NCI-H226 (cell line): ENCODE measurements around the gene GCH1.

Source experiments
- DNase-seq: peaks from one replicate; pipeline ENCODE4 v3.0.0-alpha.2; 2015

Gene GCH1

GRCh38 chr14:54857830-54858269 lies 44.8 kb downstream of the GCH1 start:
- DNase-seq: no peak

GRCh38 chr14:54856152-54856551 lies 46.5 kb downstream of the GCH1 start:
- no peak for DNase-seq

GRCh38 chr14:54854181-54854580 lies 48.4 kb downstream of the GCH1 start:
- DNase-seq: peak; percentile 39

GRCh38 chr14:54853339-54853738 lies 49.3 kb downstream of the GCH1 start:
- DNase-seq: no peak

GRCh38 chr14:54852215-54852614 lies 50.4 kb downstream of the GCH1 start:
- no peak for DNase-seq

GRCh38 chr14:54848910-54849309 lies 53.7 kb downstream of the GCH1 start:
- DNase-seq: no peak

- DNase-seq: no peak
Observed at GRCh38 chr14:54845641-54846040, 57.0 kb downstream of the GCH1 start.

GRCh38 chr14:54844479-54844878 lies 58.1 kb downstream of the GCH1 start:
- DNase-seq: no peak

- DNase-seq: no peak
Observed at GRCh38 chr14:54840798-54841197, 61.8 kb downstream of the GCH1 start.

- DNase-seq: no peak
Observed at GRCh38 chr14:54840336-54840735, 62.3 kb downstream of the GCH1 start.

- no peak for DNase-seq
Observed at GRCh38 chr14:54839701-54840119, 62.9 kb downstream of the GCH1 start.

- DNase-seq: no peak
Observed at GRCh38 chr14:54838931-54839512, 63.6 kb downstream of the GCH1 start.

GRCh38 chr14:54837508-54838149 lies 65.0 kb downstream of the GCH1 start:
- no peak for DNase-seq

- DNase-seq: no peak
Observed at GRCh38 chr14:54836231-54836630, 66.4 kb downstream of the GCH1 start.

GRCh38 chr14:54834727-54835126 lies 67.9 kb downstream of the GCH1 start:
- no peak for DNase-seq

- no peak for DNase-seq
Observed at GRCh38 chr14:54834081-54834480, 68.5 kb downstream of the GCH1 start.

GRCh38 chr14:54830650-54831049 lies 72.0 kb downstream of the GCH1 start:
- no peak for DNase-seq

- peak; percentile 42 for DNase-seq
Observed at GRCh38 chr14:54829486-54830224, 73.0 kb downstream of the GCH1 start.

- no peak for DNase-seq
Observed at GRCh38 chr14:54828037-54828436, 74.6 kb downstream of the GCH1 start.

GRCh38 chr14:54823757-54824549 lies 78.7 kb downstream of the GCH1 start:
- no peak for DNase-seq

- no peak for DNase-seq
Observed at GRCh38 chr14:54822685-54823084, 79.9 kb downstream of the GCH1 start.

- DNase-seq: peak; percentile 81
Observed at GRCh38 chr14:54818201-54819133, 84.2 kb downstream of the GCH1 start.
